ENCODE results near the gene ZNF264. TPM values are rescaled to one million over a fixed set of nuclear protein-coding genes. Genes with fewer than 3 reads are reported as not detected.
A peak's percentile ranks its signal among the peaks of the same experiment; 100 is the strongest.

ZNF264 gene
- total RNA-seq, 1 donor from 2014 or later: 46.1 TPM

DNA sequence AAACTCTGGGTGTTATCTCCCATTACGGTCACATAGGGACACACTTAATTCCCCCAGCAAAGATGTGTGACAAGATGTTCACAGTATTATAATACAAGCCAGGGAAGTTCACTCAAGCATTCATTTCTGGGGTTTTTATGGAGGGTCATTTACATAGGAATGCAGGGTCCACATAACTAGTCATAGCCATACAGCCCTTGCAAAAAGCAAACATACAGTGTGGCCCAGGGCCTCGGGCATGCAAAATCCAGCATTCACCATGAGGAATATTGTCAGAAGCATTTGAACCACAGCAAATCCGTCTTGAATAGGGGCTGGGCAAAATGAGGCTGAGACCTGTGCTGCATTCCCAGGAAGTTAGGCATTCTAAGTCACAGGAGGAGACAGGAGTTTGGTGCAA is 76.0 kb downstream of the ZNF264 start:
- FAIRE-seq: no peak
- Histone ChIP-seq H3K27me3 (ENCODE audit: control insufficient read depth, insufficient read depth, low read length) (no peaks in the 10 kb centered on the region), H3K4me3 (ENCODE audit: low read depth, low read length) (no peak overlapping the region), H3K36me3 (ENCODE audit: control insufficient read depth, insufficient read depth, low read length) (no peaks in the 10 kb centered on the region)
- DNase-seq (ENCODE audit: low read depth): no peak
- TF ChIP-seq, protein P1, sequence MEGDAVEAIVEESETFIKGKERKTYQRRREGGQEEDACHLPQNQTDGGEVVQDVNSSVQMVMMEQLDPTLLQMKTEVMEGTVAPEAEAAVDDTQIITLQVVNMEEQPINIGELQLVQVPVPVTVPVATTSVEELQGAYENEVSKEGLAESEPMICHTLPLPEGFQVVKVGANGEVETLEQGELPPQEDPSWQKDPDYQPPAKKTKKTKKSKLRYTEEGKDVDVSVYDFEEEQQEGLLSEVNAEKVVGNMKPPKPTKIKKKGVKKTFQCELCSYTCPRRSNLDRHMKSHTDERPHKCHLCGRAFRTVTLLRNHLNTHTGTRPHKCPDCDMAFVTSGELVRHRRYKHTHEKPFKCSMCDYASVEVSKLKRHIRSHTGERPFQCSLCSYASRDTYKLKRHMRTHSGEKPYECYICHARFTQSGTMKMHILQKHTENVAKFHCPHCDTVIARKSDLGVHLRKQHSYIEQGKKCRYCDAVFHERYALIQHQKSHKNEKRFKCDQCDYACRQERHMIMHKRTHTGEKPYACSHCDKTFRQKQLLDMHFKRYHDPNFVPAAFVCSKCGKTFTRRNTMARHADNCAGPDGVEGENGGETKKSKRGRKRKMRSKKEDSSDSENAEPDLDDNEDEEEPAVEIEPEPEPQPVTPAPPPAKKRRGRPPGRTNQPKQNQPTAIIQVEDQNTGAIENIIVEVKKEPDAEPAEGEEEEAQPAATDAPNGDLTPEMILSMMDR (IDR thresholded peaks at IDR 0.05; ENCODE audit: insufficient read depth, low read length, severe bottlenecking): no peak

DNA sequence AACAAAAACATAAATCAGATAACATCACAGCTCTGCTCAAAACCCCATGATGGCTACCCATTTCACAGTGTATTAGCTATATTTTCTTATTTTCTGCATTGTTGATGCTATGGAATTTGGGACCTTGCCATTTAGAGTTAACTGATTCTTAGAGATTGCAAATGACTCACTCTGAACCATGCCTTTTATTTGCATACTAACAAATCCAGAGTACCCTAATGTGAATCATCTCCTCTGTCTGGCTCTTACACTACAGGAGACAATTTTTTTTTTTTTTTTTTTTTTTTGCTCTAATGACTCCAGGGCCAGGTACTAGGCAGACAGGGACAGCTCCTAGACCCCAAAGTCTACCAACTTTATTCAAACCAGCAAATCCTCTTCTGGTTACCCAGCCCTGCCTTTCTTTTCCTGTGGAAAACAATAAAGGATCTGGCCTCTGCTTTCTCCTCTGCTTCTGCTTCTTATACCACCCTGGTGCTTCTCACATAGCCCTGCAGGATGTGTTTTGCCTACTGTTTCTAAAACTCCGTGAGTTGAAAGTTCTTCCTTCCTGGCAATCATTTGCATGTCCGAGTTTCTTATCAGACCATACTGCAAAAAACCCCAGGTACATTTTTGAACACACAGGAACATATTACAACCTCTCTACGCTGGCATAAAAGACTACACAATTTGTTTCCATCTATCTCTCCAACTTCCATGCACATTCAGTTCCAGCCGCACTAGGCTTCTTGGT is 78.4 kb downstream of the ZNF264 start:
- Histone ChIP-seq H3K36me3 (ENCODE audit: control insufficient read depth, insufficient read depth, low read length) (peaks cover 1% of the 10 kb centered on the region), H3K4me3 (ENCODE audit: low read depth, low read length) (no peak overlapping the region), H3K27me3 (ENCODE audit: control insufficient read depth, insufficient read depth, low read length) (no peaks in the 10 kb centered on the region)
- TF ChIP-seq, protein P1 (IDR thresholded peaks at IDR 0.05; ENCODE audit: insufficient read depth, low read length, severe bottlenecking): no peak
- FAIRE-seq (no peak), DNase-seq (ENCODE audit: low read depth) (peak; percentile 95)

DNA sequence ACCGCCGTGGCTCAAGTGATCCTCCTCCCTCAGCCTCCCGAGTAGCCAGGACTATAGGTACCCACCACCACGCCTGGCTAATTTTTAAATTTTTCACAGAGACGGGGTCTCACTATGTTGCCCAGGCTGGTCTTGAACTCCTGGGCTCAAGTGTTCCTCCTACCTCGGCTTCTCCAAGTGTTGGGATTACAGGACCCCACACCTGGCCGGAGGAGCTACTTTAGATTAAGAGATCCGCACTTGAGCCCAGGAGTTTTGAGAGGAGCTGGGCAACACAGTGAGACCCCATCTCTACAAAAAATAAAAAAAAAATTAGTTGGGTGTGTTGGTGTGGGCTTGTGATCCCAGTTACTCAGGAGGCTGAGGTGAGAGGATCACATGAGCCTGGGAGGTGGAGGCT is 80.0 kb downstream of the ZNF264 start:
- Histone ChIP-seq H3K36me3 (ENCODE audit: control insufficient read depth, insufficient read depth, low read length) (peaks cover 1% of the 10 kb centered on the region), H3K4me3 (ENCODE audit: low read depth, low read length) (no peak overlapping the region), H3K27me3 (ENCODE audit: control insufficient read depth, insufficient read depth, low read length) (no peaks in the 10 kb centered on the region)
- TF ChIP-seq, protein P1 (IDR thresholded peaks at IDR 0.05; ENCODE audit: insufficient read depth, low read length, severe bottlenecking): no peak
- DNase-seq (ENCODE audit: low read depth) (no peak), FAIRE-seq (no peak)

Other genes starting within 250 kb of the ZNF264 start
- not detected in 2 replicates for gene USP29, start 71.5 kb upstream of the ZNF264 start, total RNA-seq
- gene ZIM3, start 46.3 kb upstream of the ZNF264 start, total RNA-seq: not detected in 2 replicates
- gene DUXA, start 24.0 kb upstream of the ZNF264 start, total RNA-seq: not detected in 2 replicates
- 1.3 and 1.6 TPM in 2 replicates for gene AURKC, start 39.5 kb downstream of the ZNF264 start, total RNA-seq
- 21.9 and 27.9 TPM in 2 replicates for gene ZNF805, start 49.1 kb downstream of the ZNF264 start, total RNA-seq
- 126 and 131 TPM in 2 replicates for gene ZNF460, start 89.0 kb downstream of the ZNF264 start, total RNA-seq
- 13.2 and 14.7 TPM in 2 replicates for gene ZNF543, start 129.0 kb downstream of the ZNF264 start, total RNA-seq
- 12.7 and 13.7 TPM in 2 replicates for gene ZNF304, start 159.8 kb downstream of the ZNF264 start, total RNA-seq
- 13.7 and 16.5 TPM in 2 replicates for gene TRAPPC2B, start 172.1 kb downstream of the ZNF264 start, total RNA-seq
- gene ZNF547, start 172.1 kb downstream of the ZNF264 start, total RNA-seq: 3.6 and 3.9 TPM in 2 replicates
- gene ZNF548, start 198.4 kb downstream of the ZNF264 start, total RNA-seq: 30.1 and 31.9 TPM in 2 replicates
- 9.0 and 11.3 TPM in 2 replicates for gene ZNF17, start 219.7 kb downstream of the ZNF264 start, total RNA-seq
- gene ZNF749, start 243.8 kb downstream of the ZNF264 start, total RNA-seq: 18.4 and 23.2 TPM in 2 replicates